RWPE2 (cell line): ENCODE data around the gene CEP250.

Source experiments
- ATAC-seq: fragments of 200-7000 bp; cut with Tn5 transposase; 3 replicates; pipeline ENCODE4 v1.9.1; 2021; ENCODE audit warnings: low read depth
- DNase-seq: peaks from one replicate; pipeline ENCODE4 v3.0.0-alpha.2; 2020; ENCODE audit warnings: low spot score
- H3K27ac ChIP-seq: fragments of 450-650 bp; 2 replicates; pipeline ENCODE4 v1.5.1; 2017; ENCODE audit warnings: mild to moderate bottlenecking; ENCODE audit not compliant: poor library complexity, severe bottlenecking
- H3K27me3 ChIP-seq: fragments of 250-450 bp; sonication (Bioruptor Pico); 2 replicates; pipeline ENCODE4 v1.5.1; 2021; ENCODE audit warnings: mild to moderate bottlenecking, moderate library complexity; ENCODE audit not compliant: insufficient read depth, poor library complexity, severe bottlenecking
- H3K36me3 ChIP-seq: fragments of 250-450 bp; sonication (Bioruptor Pico); 2 replicates; pipeline ENCODE4 v1.5.1; 2020; ENCODE audit warnings: low read depth, mild to moderate bottlenecking, moderate library complexity
- H3K4me1 ChIP-seq: fragments of 250-450 bp; sonication (Bioruptor Pico); 2 replicates; pipeline ENCODE4 v1.5.1; 2021; ENCODE audit warnings: mild to moderate bottlenecking, moderate library complexity; ENCODE audit not compliant: insufficient read depth, poor library complexity, severe bottlenecking
- H3K4me3 ChIP-seq: fragments of 250-450 bp; sonication (Bioruptor Pico); 2 replicates; pipeline ENCODE4 v1.5.1; 2021; ENCODE audit warnings: mild to moderate bottlenecking, moderate library complexity; ENCODE audit not compliant: severe bottlenecking
- H3K9me3 ChIP-seq: fragments of 250-450 bp; sonication (Bioruptor Pico); 2 replicates; pipeline ENCODE4 v1.5.1; 2021; ENCODE audit warnings: mild to moderate bottlenecking, moderate library complexity; ENCODE audit not compliant: severe bottlenecking
- CTCF ChIP-seq: fragments of 450-650 bp; IDR thresholded peaks from one replicate; pipeline ENCODE4 v1.5.1; 2017; ENCODE audit warnings: mild to moderate bottlenecking, moderate library complexity; ENCODE audit not compliant: poor library complexity, severe bottlenecking

CEP250 gene

DNA sequence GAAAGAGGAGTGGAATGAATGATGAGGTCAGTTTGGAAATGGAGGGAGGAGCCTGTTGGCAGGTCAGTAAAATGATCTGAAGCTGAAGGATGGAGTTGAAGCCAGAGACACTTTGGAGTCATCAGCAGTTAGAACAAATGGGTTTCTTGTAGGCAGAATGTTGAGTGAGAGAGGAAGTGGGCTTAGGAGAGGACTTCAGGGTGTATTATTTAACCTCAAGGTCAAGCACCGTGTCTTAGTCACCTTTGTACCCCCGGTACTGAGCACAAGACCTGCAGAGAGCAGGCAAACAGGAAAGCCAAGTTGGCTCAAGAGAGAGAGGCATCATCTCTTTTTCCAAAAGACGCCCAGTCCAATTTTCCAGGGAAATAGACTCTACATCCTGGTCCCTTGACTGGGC lies 50.8 kb downstream of the CEP250 start:
- TF ChIP-seq CTCF: no peak
- H3K9me3 ChIP-seq: no peaks in the 10 kb centered on the region
- DNase-seq (no peak), ATAC-seq (no peak; the same call in 2 of the 3 replicates)
- no peak overlapping the region for H3K27ac ChIP-seq
- no peaks in the 10 kb centered on the region for H3K27me3 ChIP-seq
- H3K4me3 ChIP-seq: no peak overlapping the region
- no peaks in the 10 kb centered on the region for H3K4me1 ChIP-seq
- H3K36me3 ChIP-seq: peaks cover 100% of the 10 kb centered on the region

- no peaks in the 10 kb centered on the region for H3K27me3 ChIP-seq
- no peak overlapping the region for H3K27ac ChIP-seq
- ATAC-seq: no peak
- no peak for DNase-seq
- H3K4me1 ChIP-seq: no peaks in the 10 kb centered on the region
- H3K4me3 ChIP-seq: no peak overlapping the region
- no peaks in the 10 kb centered on the region for H3K9me3 ChIP-seq
- peaks cover 100% of the 10 kb centered on the region for H3K36me3 ChIP-seq
- TF ChIP-seq CTCF: no peak
Observed at GRCh38 chr20:35506872-35507638, 51.7 kb downstream of the CEP250 start.

- TF ChIP-seq CTCF: no peak
- ATAC-seq: no peak
- Histone ChIP-seq H3K9me3 (no peaks in the 10 kb centered on the region), H3K27me3 (no peaks in the 10 kb centered on the region), H3K27ac (no peak overlapping the region), H3K4me3 (no peak overlapping the region), H3K4me1 (no peaks in the 10 kb centered on the region), H3K36me3 (peaks cover 97% of the 10 kb centered on the region)
- DNase-seq: no peak
Observed at GRCh38 chr20:35508493-35509218, 53.3 kb downstream of the CEP250 start.

DNA sequence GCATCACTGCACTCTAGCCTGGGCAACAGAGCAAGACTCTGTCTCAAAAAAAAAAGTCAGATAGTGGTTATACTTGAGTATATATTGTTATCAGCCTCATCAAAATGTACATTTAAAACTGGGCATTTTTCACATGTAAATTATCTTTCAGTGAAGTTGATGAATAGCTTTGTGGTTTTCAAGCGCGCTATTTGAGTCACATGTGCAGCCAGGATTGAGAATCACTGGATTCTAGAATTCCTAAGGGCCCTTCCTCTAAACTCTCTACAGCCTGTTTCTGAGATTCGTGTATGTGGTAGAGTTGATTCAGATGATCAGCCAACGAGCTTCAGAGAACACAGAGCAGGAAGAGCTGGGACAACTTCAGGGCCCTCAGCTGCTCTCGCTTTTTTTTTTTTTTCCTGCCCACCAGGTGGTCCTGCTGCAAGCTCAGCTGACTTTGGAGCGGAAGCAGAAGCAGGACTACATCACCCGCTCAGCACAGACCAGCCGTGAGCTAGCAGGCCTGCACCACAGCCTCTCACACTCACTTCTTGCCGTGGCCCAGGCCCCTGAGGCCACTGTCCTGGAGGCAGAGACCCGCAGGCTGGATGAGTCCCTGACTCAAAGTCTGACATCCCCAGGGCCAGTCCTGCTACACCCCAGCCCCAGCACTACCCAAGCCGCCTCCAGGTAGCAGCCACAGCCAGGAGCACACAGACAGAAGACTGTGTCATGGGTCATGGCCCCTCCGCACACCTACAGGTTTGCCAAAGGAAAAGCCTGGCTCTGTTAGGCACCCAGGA lies 55.7 kb downstream of the CEP250 start:
- H3K27ac ChIP-seq: no peak overlapping the region
- H3K9me3 ChIP-seq: no peaks in the 10 kb centered on the region
- DNase-seq (no peak), ATAC-seq (no peak)
- no peak for TF ChIP-seq CTCF
- no peaks in the 10 kb centered on the region for H3K27me3 ChIP-seq
- peaks cover 3% of the 10 kb centered on the region for H3K4me1 ChIP-seq
- H3K36me3 ChIP-seq: peaks cover 74% of the 10 kb centered on the region
- no peak overlapping the region for H3K4me3 ChIP-seq
